Measurements from ENCODE around the gene PRMT5.

- TF ChIP-seq CTCF (IDR thresholded peaks at IDR 0.05 in 8 of 11, conservative IDR thresholded peaks at IDR 0.05 in 3 of 11) = no peak
- no peak for TF ChIP-seq POLR2AphosphoS5 (IDR thresholded peaks at IDR 0.05)
- TF ChIP-seq POLR2A (IDR thresholded peaks at IDR 0.05) = no peak
These were observed 8.5 kb downstream of the PRMT5 start for GRCh38 chr14:22920697-22921096.

Data from spleen (tissue), 7 donors.